ENCODE measurements around the gene PELI2.

The PELI2 gene

GRCh38 chr14:56268039-56268438 is 149.8 kb downstream of the PELI2 start:
- no peak for DNase-seq

- DNase-seq: no peak
Observed at GRCh38 chr14:56268673-56269072, 150.5 kb downstream of the PELI2 start.

- DNase-seq: no peak
Observed at GRCh38 chr14:56270921-56271320, 152.7 kb downstream of the PELI2 start.

GRCh38 chr14:56271970-56272369 is 153.8 kb downstream of the PELI2 start:
- no peak for DNase-seq

- DNase-seq: no peak
Observed at GRCh38 chr14:56273155-56273554, 154.9 kb downstream of the PELI2 start.

GRCh38 chr14:56273951-56274350 is 155.7 kb downstream of the PELI2 start:
- no peak for DNase-seq

GRCh38 chr14:56274556-56274955 is 156.3 kb downstream of the PELI2 start:
- no peak for DNase-seq

- DNase-seq: no peak
Observed at GRCh38 chr14:56276108-56276507, 157.9 kb downstream of the PELI2 start.

- DNase-seq: no peak
Observed at GRCh38 chr14:56278383-56278782, 160.2 kb downstream of the PELI2 start.

GRCh38 chr14:56280843-56281242 is 162.6 kb downstream of the PELI2 start:
- DNase-seq: no peak

- no peak for DNase-seq
Observed at GRCh38 chr14:56282179-56282578, 164.0 kb downstream of the PELI2 start.

GRCh38 chr14:56284641-56285040 is 166.4 kb downstream of the PELI2 start:
- DNase-seq: no peak

GRCh38 chr14:56289155-56289554 is 170.9 kb downstream of the PELI2 start:
- DNase-seq: no peak

- no peak for DNase-seq
Observed at GRCh38 chr14:56290195-56290594, 172.0 kb downstream of the PELI2 start.

- no peak for DNase-seq
Observed at GRCh38 chr14:56292970-56293369, 174.8 kb downstream of the PELI2 start.

- no peak for DNase-seq
Observed at GRCh38 chr14:56293506-56293905, 175.3 kb downstream of the PELI2 start.

- DNase-seq: no peak
Observed at GRCh38 chr14:56294128-56294527, 175.9 kb downstream of the PELI2 start.

GRCh38 chr14:56295743-56296142 is 177.5 kb downstream of the PELI2 start:
- no peak for DNase-seq

- no peak for DNase-seq
Observed at GRCh38 chr14:56297449-56297848, 179.2 kb downstream of the PELI2 start.

- no peak for DNase-seq
Observed at GRCh38 chr14:56299306-56299984, 181.2 kb downstream of the PELI2 start.

GRCh38 chr14:56300495-56300894 is 182.3 kb downstream of the PELI2 start:
- no peak for DNase-seq

GRCh38 chr14:56304456-56304855 is 186.2 kb downstream of the PELI2 start:
- no peak for DNase-seq

GRCh38 chr14:56309198-56309597 is 191.0 kb downstream of the PELI2 start:
- no peak for DNase-seq

GRCh38 chr14:56310643-56311042 is 192.4 kb downstream of the PELI2 start:
- no peak for DNase-seq

- no peak for DNase-seq
Observed at GRCh38 chr14:56313789-56314188, 195.6 kb downstream of the PELI2 start.
